Activated naive CD8-positive, alpha-beta T cell treated with anti-CD3 and anti-CD28 coated beads for 36 hours (primary cell): ENCODE data around the gene ISCU. TPM values are rescaled to one million over a fixed set of nuclear protein-coding genes. Genes with fewer than 3 reads are reported as not detected.

Source experiments
- DNase-seq: peaks from one replicate; pipeline ENCODE4 v3.0.0; 2021
- H3K27ac Mint-ChIP-seq: one replicate; pipeline ENCODE4 v1.8.0; 2022; ENCODE audit warnings: mild to moderate bottlenecking, moderate library complexity, mixed read lengths
- H3K27me3 Mint-ChIP-seq: one replicate; pipeline ENCODE4 v1.8.0; 2022; ENCODE audit warnings: mild to moderate bottlenecking, mixed read lengths
- H3K36me3 Mint-ChIP-seq: one replicate; pipeline ENCODE4 v1.8.0; 2021; ENCODE audit warnings: mild to moderate bottlenecking, mixed read lengths
- H3K4me1 Mint-ChIP-seq: one replicate; pipeline ENCODE4 v1.8.0; 2021; ENCODE audit warnings: mixed read lengths
- H3K4me3 Mint-ChIP-seq: one replicate; pipeline ENCODE4 v1.8.0; 2022; ENCODE audit warnings: mild to moderate bottlenecking, moderate library complexity, mixed read lengths
- H3K9me3 Mint-ChIP-seq: one replicate; pipeline ENCODE4 v1.8.0; 2022; ENCODE audit warnings: mixed read lengths
- total RNA-seq, 2 experiments: library from RNA; stranded (reverse); gene quantifications; one replicate each; pipeline ENCODE4 v1.2.3, GENCODE V29; 2021

Gene ISCU
- 10 to 100 TPM; 69.5 TPM for total RNA-seq

DNA sequence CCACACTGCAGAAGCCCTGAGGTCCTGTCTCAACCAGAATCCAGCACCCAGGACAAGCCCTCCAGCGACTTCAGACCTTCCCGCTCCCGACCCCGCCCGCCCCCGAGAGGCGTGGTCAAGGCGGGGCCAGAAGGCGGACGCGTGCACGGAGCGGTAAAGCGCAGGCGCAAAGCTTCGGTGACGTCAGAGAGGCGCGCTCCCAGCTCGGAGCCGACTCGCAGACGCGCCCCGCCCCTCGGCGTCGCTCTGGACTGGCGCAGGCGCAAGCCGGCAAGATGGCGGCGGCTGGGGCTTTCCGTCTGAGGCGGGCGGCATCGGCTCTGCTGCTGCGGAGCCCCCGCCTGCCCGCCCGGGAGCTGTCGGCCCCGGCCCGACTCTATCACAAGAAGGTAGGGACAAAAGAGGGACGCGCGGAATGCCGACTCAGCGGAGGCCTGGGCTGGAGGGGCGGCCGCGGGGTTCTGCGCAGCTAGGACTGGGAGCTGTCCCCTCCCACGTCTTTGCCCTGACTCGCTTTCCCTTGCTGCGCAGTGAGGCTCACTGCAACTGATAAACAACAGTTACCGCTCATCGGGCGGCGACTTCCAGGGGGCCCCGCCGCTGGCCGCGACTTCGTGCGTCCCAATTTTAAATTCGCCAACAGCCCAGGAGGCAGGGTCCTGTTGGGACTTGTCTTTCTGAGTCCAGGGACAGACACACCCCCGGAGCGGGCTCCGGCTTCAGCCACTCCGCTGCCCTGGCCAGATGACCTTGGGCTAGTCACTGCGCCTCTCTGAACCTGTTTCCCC is at the start of gene ISCU:
Gene ISCU (plus strand): TSS at position 249 of the 788 bp plus-strand sequence. CDS start 27 bp downstream, at position 276.
- peak within 1 kb of the TSS; percentile 100 for H3K4me3 Mint-ChIP-seq

DNA sequence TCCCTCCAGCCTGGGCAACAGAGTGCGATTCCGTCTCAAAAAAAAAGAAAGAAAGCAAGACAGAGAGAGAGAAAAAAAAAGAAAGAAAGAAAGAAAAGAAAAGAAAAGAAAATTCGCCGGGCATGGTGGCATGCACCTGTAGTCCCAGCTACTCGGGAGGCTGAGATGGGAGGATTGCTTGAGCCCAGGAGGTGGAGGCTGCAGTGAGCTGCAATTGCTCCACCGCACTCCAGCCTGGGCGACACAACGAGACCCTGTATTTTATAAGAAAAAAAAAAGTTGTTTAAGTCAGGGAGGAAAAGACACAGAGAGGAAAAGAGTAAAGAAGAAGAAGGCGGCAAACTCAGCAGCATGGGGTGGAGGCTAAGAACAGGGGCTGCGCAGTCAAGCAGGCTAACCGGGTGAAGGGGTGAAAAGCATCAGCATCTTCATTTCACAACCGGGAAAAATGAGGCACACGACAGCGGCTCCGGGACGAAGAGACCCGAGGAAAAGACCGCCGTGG is 47.9 kb upstream of the ISCU start:
- H3K4me3 Mint-ChIP-seq, result peak overlapping the region; percentile 89
- H3K9me3 Mint-ChIP-seq, result no peaks in the 10 kb centered on the region
- no peak for DNase-seq
- H3K36me3 Mint-ChIP-seq, result peaks cover 5% of the 10 kb centered on the region
- H3K27ac Mint-ChIP-seq, result peak overlapping the region; percentile 74
- H3K27me3 Mint-ChIP-seq, result no peaks in the 10 kb centered on the region
- H3K4me1 Mint-ChIP-seq, result peaks cover 23% of the 10 kb centered on the region

More for the DNA sequence above, at the start of gene ISCU:
- Mint-ChIP-seq H3K9me3 (no peaks in the 10 kb centered on the region), H3K36me3 (peaks cover 34% of the 10 kb centered on the region), H3K4me1 (peaks cover 52% of the 10 kb centered on the region), H3K27ac (peak within 1 kb of the TSS; percentile 100), H3K27me3 (no peaks in the 10 kb centered on the region)
- peak; percentile 100 for DNase-seq

GRCh38 chr12:108514973-108515814 is 47.2 kb upstream of the ISCU start, which contains the start of gene FICD:
Gene FICD (plus strand): TSS chr12:108515277. CDS start chr12:108516973, 1,696 bp downstream.
- Mint-ChIP-seq H3K27ac (peak within 1 kb of the TSS; percentile 86), H3K9me3 (no peaks in the 10 kb centered on the region), H3K36me3 (peaks cover 8% of the 10 kb centered on the region), H3K4me3 (peak within 1 kb of the TSS; percentile 89), H3K4me1 (peaks cover 26% of the 10 kb centered on the region), H3K27me3 (no peaks in the 10 kb centered on the region)
- peak; percentile 100 for DNase-seq

- H3K27me3 Mint-ChIP-seq, result no peaks in the 10 kb centered on the region
- peak overlapping the region; percentile 86 for H3K27ac Mint-ChIP-seq
- DNase-seq, result no peak
- H3K4me3 Mint-ChIP-seq, result peak overlapping the region; percentile 89
- H3K36me3 Mint-ChIP-seq, result peaks cover 13% of the 10 kb centered on the region
- no peaks in the 10 kb centered on the region for H3K9me3 Mint-ChIP-seq
- H3K4me1 Mint-ChIP-seq, result peaks cover 28% of the 10 kb centered on the region
These were observed 46.5 kb upstream of the ISCU start for GRCh38 chr12:108515916-108516315.

DNA sequence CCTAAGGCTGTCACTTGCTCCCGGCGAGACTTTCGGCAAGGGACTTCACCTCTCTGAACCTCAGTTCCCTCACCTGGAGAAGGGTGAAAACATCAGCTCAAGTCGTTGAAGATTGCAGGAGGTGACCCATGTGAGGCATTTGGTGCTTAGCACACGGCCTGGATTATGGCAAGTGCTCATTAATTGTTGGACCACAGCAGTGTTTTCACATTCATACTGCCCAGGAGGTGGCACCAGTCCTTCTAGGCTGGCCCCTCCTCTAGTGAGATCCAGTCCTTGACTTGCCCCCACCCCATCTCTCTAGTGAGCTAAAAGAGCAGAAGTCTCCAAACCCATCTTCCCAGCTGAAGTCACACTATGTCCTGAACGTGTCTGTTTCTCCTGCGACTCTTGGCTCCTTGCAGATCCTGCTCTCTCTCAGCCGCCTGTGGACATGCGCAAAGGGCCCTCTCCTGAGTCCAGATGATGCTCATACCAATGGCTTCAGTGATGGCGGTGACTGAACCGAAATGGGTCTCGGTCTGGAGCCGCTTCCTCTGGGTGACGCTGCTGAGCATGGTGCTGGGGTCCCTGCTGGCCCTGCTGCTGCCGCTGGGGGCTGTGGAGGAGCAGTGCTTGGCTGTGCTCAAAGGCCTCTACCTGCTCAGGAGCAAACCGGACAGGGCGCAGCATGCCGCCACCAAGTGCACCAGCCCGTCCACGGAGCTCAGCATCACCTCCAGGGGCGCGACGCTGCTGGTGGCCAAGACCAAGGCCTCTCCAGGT is 45.7 kb upstream of the ISCU start:
- peaks cover 26% of the 10 kb centered on the region for H3K4me1 Mint-ChIP-seq
- peak overlapping the region; percentile 89 for H3K4me3 Mint-ChIP-seq
- H3K27me3 Mint-ChIP-seq, result no peaks in the 10 kb centered on the region
- no peaks in the 10 kb centered on the region for H3K9me3 Mint-ChIP-seq
- peaks cover 13% of the 10 kb centered on the region for H3K36me3 Mint-ChIP-seq
- no peak for DNase-seq
- H3K27ac Mint-ChIP-seq, result peak overlapping the region; percentile 57

DNA sequence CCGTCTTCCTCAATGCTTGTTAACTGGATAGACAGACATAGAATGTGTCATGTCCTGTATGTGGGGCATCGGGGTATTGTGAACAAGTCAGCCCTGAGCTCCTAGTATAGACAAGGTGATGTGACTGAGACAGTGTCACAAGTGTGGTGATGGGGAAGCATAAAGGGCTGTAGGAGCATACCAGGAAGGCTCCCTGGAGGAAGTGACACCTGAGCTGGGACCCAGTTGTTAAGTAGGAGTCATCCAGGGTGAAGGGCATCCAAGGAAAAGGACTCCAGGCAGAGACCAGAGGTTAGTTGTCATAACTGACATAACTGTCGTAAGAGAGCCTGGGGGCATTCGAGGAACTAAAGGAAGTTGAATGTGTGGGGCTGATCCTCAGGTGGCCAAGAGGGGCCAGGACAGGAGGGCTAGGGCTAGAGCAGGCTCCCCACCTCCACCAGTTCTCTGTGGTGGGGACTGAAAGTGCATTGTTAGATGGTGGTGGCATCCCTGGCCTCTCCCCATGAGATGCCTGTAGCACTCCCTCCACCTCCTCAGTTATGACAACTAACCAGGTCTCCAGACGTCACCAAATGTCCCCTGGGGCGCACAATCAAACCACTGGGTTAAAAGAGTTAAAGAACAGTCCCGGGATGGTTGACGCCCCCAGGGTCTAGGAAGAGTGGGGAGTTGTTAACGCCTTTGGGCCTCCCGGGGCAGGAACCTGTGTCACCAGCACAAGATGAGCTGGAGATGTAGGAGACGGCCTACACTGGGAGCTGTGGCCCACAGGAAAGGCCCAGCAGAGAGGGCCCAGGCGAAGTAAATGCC is 44.9 kb upstream of the ISCU start:
- peak overlapping the region; percentile 62 for H3K27ac Mint-ChIP-seq
- no peaks in the 10 kb centered on the region for H3K9me3 Mint-ChIP-seq
- DNase-seq, result no peak
- H3K4me3 Mint-ChIP-seq, result no peak overlapping the region
- no peaks in the 10 kb centered on the region for H3K27me3 Mint-ChIP-seq
- peaks cover 13% of the 10 kb centered on the region for H3K36me3 Mint-ChIP-seq
- peaks cover 20% of the 10 kb centered on the region for H3K4me1 Mint-ChIP-seq

GRCh38 chr12:108518101-108518715 is 44.2 kb upstream of the ISCU start:
- no peaks in the 10 kb centered on the region for H3K27me3 Mint-ChIP-seq
- no peaks in the 10 kb centered on the region for H3K9me3 Mint-ChIP-seq
- no peak overlapping the region for H3K4me3 Mint-ChIP-seq
- DNase-seq, result no peak
- peaks cover 20% of the 10 kb centered on the region for H3K4me1 Mint-ChIP-seq
- peaks cover 13% of the 10 kb centered on the region for H3K36me3 Mint-ChIP-seq
- no peak overlapping the region for H3K27ac Mint-ChIP-seq

- Mint-ChIP-seq H3K9me3 (no peaks in the 10 kb centered on the region), H3K4me3 (no peak overlapping the region), H3K36me3 (peaks cover 13% of the 10 kb centered on the region), H3K4me1 (peaks cover 19% of the 10 kb centered on the region), H3K27me3 (no peaks in the 10 kb centered on the region), H3K27ac (no peak overlapping the region)
- DNase-seq, result no peak
These were observed 43.5 kb upstream of the ISCU start for GRCh38 chr12:108518716-108519496.

- no peaks in the 10 kb centered on the region for H3K9me3 Mint-ChIP-seq
- H3K4me1 Mint-ChIP-seq, result peaks cover 17% of the 10 kb centered on the region
- no peak for DNase-seq
- H3K27me3 Mint-ChIP-seq, result no peaks in the 10 kb centered on the region
- H3K36me3 Mint-ChIP-seq, result peaks cover 13% of the 10 kb centered on the region
- H3K27ac Mint-ChIP-seq, result no peak overlapping the region
- no peak overlapping the region for H3K4me3 Mint-ChIP-seq
These were observed 42.8 kb upstream of the ISCU start for GRCh38 chr12:108519558-108519957.

DNA sequence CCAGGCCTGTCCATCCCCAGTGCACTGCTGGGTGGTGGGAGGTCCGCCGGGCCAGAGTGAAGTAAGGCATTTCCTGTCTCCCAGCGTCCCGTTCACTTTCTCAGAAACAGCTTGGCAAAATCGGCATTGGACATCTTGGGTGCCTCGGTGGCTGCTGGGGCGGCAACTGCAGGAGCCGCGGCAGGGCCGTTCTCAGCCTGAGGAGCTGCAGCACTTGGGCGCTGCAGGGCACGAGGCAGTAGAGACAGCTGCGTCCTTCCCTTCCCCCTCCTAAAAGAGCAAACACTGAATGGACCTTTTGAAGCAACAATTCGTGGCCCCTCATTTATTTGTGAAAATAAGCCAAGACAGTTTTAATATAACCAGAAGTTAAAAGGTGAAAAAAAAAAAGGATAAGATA is 39.0 kb upstream of the ISCU start:
- no peak for DNase-seq
- no peak overlapping the region for H3K27ac Mint-ChIP-seq
- no peak overlapping the region for H3K4me3 Mint-ChIP-seq
- H3K9me3 Mint-ChIP-seq, result no peaks in the 10 kb centered on the region
- peaks cover 23% of the 10 kb centered on the region for H3K36me3 Mint-ChIP-seq
- no peaks in the 10 kb centered on the region for H3K27me3 Mint-ChIP-seq
- H3K4me1 Mint-ChIP-seq, result peaks cover 11% of the 10 kb centered on the region

DNA sequence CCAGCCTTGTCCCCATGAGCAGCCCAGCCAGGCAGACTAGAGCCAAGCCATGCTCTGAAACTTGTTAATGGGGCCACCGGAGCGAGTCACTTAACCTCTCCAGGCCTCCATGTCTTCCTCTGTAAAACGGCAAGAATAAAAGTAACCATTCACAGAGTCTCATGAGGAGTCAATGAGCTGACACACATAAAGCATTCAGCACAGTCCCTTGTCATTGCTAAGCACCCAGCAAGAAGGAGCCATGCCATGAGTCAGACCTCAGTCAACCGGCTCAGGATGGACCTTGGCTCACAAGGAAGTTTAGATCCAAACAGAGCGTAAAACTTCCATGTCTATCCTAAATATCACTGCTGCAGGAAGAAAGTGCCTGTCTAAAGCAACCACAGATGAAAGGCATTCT is 36.7 kb upstream of the ISCU start:
- Mint-ChIP-seq H3K4me3 (no peak overlapping the region), H3K27ac (peak overlapping the region; percentile 42), H3K9me3 (no peaks in the 10 kb centered on the region), H3K4me1 (peaks cover 5% of the 10 kb centered on the region), H3K36me3 (peaks cover 21% of the 10 kb centered on the region), H3K27me3 (no peaks in the 10 kb centered on the region)
- no peak for DNase-seq

- H3K27ac Mint-ChIP-seq, result peak overlapping the region; percentile 73
- H3K27me3 Mint-ChIP-seq, result no peaks in the 10 kb centered on the region
- H3K9me3 Mint-ChIP-seq, result no peaks in the 10 kb centered on the region
- H3K4me1 Mint-ChIP-seq, result peaks cover 5% of the 10 kb centered on the region
- peaks cover 19% of the 10 kb centered on the region for H3K36me3 Mint-ChIP-seq
- H3K4me3 Mint-ChIP-seq, result no peak overlapping the region
- DNase-seq, result no peak
These were observed 35.8 kb upstream of the ISCU start for GRCh38 chr12:108526482-108527165.

- Mint-ChIP-seq H3K36me3 (peaks cover 19% of the 10 kb centered on the region), H3K9me3 (no peaks in the 10 kb centered on the region), H3K27ac (peak overlapping the region; percentile 73), H3K4me3 (no peak overlapping the region), H3K4me1 (peaks cover 5% of the 10 kb centered on the region), H3K27me3 (no peaks in the 10 kb centered on the region)
- DNase-seq, result no peak
These were observed 35.3 kb upstream of the ISCU start for GRCh38 chr12:108527166-108527496.
